Activated naive CD4-positive, alpha-beta T cell treated with anti-CD3 and anti-CD28 coated beads, Interleukin-2, amount 10 ng/mL, durations not matched to agents 5 hours and 36 hours (primary cell): Measurements from ENCODE around the gene FKBP7. TPM values are rescaled to one million over a fixed set of nuclear protein-coding genes. Genes with fewer than 3 reads are reported as not detected.

ENCODE experiments used
- total RNA-seq, 2 experiments: library from RNA; stranded (reverse); gene quantifications; one replicate each; pipeline ENCODE4 v1.2.3, GENCODE V29; 2021

FKBP7 gene, protein sequence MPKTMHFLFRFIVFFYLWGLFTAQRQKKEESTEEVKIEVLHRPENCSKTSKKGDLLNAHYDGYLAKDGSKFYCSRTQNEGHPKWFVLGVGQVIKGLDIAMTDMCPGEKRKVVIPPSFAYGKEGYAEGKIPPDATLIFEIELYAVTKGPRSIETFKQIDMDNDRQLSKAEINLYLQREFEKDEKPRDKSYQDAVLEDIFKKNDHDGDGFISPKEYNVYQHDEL
- total RNA-seq: 1 to 10 TPM; 1.2 to 1.6 TPM

DNA sequence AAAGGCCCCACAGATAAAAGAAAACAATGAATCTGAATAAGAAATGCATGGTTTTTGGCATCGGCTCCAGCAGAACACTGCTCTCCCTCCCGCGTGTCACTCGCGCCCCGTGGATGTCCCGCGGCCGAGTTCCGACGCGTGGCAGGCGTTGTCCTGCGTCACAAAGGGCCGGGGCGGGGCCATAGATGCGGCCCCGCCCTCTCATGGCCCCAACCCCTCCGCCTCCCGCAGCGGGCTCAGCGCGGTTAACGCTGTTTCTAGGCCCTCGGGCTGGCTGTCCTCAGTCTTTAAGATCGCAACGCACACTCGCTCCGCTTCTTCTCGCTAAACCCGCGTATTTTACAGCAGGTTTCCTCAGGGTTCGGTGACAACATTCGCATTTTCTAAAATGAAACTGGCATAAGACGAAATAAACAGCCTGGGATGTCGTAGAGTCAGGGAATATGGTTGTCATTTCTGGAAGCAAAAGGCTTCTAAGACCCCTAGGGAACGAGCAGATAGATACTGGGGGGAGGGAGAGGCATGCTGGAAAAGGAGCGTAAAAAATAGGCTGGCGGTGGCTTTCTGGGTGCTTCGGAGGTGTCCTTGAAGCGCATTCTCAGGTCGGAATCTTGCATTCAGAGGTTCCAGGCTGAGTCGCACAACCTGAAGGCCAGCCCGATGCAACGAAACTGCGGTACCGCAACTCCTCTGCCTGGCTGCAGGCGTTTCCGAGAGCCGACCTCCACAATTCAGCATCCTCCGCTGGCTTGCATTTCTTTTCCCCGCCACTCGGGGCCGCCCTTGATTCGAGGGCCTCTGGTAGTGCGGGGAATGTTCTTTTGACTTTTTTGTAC, at the start of gene FKBP7:
Gene FKBP7, minus strand, starts transcription at position 162 of the 836 bp plus-strand sequence. Its CDS starts 101 bp downstream, at position 61.

DNA sequence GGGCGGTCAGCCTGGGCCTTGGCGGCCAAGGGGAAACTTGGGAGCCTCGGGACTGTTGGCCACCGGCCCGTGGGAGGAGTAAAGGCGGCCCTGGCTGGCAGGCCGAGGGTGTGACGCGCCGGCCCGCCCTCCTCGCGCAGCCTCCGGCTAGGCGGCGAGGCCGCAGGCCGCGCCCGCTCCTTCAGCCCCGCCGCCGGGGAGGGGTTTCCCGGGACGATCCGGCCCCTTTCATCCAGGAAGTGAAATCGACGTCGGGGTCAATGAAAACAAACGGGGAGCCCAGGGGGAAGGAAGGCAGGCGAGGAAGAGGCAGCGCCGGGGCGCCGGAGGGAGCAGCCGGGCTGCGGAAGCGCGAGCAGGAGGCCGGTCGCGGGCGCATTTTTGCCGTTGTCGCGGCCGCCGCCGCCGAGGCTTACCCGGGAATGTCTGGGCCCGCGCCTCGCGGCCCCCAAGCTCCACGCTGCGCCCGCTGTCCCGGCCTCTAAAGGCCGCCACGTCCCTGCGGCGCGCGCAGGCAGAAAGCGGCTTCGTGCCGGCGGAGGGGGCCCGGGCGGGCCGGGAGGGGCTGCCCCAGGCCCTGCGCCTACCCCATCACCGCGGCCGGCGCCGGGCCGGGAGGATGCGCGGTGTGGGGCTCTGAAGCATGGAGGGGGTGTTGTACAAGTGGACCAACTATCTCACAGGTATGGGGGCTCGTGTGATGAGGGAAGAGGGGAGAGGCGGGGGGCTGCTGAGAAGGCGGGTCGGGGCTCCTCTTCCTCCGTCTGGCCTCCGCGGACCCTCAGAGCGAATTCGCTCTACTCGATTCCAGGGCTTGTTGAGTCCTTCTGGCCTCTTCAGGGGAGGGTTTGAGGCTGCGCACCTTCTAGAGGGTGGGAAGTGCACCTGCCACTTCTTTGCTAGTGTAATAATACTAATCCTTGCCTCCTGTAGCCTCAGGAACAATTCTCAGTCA, 2.1 kb upstream of the FKBP7 start, which contains the start of gene PLEKHA3:
Gene PLEKHA3, plus strand, starts transcription at position 231 of the 955 bp plus-strand sequence. Its CDS starts 413 bp downstream, at position 644.

DNA sequence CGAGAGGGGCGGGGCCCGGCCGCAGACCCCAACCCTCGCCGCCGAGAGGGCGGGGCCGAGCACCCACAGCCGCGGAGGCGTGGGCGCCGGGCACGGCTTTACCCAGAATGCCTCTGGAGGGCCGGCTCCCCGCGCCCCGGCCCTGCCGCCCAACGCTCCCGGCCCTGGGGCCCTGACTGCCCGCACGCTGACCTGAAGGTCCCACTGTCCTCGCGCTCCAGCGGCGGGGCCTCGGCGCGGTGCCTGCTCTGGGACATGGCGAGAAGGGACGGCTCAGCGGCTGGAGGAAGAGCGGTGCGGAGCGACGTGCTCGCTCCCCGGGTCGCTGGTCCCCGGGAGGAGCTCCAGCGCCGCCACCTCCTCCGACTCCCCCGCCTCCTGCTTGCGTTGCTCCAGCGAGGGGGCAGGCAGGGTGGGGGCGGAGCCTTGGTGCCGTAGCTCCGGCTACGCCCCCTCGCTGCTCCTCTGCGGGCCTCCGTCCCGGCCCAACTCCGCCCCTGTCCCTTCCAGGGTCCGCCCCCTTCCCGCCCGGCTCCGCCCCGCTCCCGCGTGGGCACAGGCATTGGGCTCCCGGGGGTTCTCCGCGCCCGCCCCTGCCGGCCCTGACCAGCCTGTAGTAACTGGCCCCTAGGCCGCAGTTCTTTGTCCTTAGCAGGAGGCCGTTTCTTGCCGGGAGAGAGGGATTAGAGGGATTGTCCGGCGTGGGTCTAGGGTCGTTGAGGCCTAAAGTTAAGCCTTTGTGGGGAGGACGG, 27.4 kb downstream of the FKBP7 start, which contains the start of the genes PJVK and PRKRA:
Gene PJVK, plus strand, starts transcription at position 605 of the 752 bp plus-strand sequence. CDS start 2,032 bp downstream, outside the sequence.
Gene PRKRA, minus strand, starts transcription at position 402 of the 752 bp plus-strand sequence. Its CDS starts 145 bp downstream, at position 257.

Other genes starting within 250 kb of the FKBP7 start
- gene PRKRA, start 27.4 kb downstream of the FKBP7 start, total RNA-seq: 10 to 100 TPM; 33.7 to 36.1 TPM
- gene PJVK, start 27.2 kb downstream of the FKBP7 start, total RNA-seq: 1 to 10 TPM; 2.2 TPM
- 10 to 100 TPM; 21.2 to 22.1 TPM for gene PLEKHA3, start 1.9 kb upstream of the FKBP7 start, total RNA-seq